Activated CD8-positive, alpha-beta memory T cell treated with anti-CD3 and anti-CD28 coated beads for 4 hours (primary cell): ENCODE data around the gene ANP32B.
"Not testable (repeated sequence)": the region's sequence is repeated elsewhere in the genome, so short reads cannot be mapped to it uniquely, and the experiment has no call there.

Experiments used
- DNase-seq, 2 donors: peaks; one replicate each; pipeline ENCODE4 v3.0.0-alpha.2; 2020; ENCODE audit warnings: low read depth in 2 of 2

The ANP32B gene

DNA sequence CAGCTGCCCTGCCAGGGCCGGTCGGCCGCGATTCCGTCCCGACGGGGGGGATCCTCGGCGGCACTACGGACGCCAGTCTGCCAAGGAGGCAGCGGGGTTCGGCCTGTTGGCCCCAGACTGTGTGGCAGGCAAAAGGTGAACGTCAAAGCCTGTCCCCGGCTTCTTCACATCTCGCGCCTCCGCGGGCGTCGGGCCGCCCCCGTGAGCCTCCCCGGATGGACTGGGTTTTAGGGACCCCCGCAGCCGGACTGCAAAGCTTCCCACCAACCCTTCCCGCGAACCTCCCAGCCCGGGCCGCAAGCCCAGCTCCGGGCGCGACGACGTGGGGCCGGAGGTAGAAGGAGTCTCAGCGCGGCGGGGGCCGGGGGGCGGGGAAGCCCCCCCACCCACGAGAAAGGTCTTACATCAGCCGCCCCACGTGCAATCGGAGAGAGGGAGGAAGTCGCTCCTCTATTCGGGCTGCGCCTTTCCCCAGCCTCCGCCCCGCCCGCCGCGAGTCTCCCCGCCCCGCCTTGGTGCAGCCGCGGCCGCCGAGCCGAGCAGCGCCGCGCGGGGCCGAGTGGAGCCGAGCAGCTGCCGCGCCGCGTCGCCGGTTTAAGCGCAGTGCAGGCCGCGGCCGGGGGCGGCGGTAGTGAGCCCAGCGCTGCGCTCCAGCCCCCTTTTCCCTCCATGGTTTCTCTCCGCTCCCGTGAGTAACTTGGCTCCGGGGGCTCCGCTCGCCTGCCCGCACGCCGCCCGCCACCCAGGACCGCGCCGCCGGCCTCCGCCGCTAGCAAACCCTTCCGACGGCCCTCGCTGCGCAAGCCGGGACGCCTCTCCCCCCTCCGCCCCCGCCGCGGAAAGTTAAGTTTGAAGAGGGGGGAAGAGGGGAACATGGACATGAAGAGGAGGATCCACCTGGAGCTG lies at the start of gene ANP32B:
ANP32B (plus strand) TSS at position 659 of the 906 bp plus-strand sequence; CDS start at position 874, 215 bp downstream.
- peak; percentile 89 to 94 for DNase-seq

DNA sequence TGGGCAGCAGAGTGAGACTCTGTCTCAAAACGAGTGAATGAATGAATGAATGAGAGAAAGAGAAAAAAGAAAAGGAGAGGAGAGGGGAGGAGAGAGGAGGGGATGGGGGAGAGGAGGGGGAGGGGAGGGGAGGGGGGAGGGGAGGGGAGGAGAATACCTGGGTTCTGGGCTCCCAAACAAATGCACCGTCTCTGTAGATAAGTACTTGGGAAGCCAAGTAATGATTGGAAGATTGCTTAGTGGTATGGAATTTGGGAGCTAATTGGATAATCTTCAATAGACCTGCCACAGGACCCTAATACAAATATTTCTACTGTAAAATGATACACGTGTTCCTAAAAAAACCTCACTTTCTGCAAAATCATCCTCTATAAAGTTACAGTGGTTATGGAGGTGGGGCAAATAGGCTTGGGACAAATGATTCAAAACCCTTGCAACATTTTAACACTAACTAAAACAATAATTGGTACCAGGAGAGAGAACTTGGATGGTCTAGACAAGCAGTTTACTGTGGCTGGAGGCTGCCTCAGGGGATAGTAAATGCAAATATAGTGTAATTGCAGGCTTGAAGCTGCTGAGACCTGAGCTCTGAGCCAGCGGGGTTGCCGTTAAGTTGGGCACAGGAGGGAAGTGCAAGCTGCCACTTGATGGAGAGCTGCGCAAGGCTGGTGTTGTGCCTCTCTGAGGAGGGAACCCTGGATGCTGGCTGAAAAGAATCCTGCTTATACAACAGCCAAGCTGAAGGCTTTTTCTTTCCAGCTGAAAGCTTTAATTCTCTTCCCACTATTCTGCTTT lies 48.6 kb upstream of the ANP32B start:
- no peak for DNase-seq

DNA sequence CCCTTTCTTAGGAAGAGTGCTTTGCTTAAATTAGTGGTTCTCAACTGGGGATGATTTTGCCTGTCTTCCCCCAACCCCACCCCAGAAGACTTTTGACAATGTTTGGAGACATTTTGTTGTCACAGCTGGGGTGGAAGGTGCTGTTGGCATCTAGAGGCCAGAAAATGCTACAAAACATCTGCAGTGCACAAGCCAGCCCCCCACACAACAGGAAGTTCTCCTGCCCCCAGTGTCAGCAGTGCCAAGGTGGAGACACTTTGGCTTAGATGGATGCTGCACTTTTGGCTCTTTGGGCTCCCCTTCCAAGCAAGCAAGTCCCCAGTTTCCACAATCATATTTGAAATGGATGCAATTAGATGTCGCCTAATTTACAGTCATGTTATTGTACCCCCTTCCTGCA lies 47.9 kb upstream of the ANP32B start:
- DNase-seq = no peak

DNA sequence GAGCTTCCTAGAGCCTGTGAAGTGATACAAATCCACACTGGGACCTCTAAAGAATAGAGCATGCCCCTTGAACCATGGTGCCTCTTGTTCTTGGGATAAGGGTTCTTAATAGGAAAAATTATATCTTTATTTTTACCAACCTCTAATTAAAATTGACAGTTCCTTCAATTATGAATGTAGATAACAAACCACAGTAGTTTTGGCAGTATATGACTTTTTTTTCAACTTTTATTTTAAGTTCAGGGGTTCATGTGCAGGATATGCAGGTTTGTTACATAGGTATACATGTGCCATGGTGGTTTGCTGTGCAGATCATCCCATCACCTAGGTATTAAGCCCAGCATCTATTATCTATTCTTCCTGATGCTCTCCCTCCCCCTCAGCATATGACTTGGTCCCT lies 46.1 kb upstream of the ANP32B start:
- DNase-seq = no peak

DNA sequence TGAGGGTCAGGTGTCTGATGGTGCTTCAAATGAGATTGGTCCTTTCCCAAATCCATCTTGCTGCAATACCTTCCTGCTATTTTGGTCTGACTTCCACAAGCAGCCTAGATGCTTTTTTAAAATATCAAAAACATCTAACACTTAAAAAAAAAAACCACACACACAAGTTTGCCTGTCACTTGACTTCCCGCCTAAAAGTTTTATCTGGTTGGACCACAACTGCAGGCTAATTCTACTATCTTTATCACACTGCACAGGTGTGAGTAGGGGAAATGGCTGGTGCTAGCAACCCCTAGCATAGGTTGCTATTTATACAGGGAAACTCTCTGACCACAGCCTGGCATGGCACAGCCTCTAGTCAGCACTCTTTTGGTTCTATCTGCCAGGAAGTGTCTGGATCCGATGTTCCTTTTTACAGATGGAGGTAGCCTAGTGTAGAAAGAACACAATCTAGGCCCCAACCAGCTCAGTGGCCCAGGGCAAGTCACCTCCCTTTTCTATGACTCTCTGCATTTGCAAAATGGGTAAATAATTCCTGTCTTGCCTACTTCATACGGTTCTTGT lies 45.0 kb upstream of the ANP32B start, which contains the start of gene HEMGN:
HEMGN (minus strand) TSS at position 92 of the 564 bp plus-strand sequence; CDS start at position 56, 36 bp downstream.
- DNase-seq = no peak

DNA sequence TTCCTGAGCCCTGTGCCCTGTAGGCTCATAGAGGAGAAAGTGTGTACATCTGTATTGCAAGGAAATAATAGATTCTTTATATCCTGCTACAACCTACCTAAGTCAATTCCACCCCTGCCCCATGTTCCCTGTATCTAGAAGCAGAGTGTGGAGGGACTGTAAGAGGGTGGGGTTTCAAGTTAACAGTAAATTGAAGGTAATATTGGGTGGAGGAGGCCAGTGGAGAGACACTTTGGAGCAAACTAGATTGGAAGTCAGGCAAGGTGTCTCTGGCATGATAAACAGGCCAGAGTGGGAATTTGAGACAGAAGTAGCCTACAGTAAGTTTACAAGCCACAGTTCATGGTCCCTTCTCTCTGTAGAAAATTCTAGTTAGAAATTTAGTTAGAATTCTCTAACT lies 42.9 kb upstream of the ANP32B start:
- DNase-seq = no peak

DNA sequence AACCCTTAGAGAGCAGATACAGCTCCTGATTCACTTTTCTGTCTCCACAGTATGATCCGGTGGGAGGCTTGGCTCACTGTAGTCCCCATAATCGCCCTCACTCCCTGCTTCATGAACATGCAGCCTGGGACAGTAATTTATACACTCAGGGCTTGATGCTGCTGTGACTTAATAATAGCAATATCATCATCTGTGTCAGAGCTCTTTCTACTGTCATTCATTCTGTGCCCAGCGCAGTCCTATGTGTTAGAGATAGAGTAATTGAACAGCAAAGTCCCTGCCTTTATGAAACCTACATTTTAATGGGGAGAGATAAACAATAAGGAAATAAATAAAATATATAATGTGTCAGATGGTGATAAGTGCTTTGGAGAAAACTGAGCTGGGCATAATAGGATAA lies 42.4 kb upstream of the ANP32B start:
- DNase-seq = no peak

DNA sequence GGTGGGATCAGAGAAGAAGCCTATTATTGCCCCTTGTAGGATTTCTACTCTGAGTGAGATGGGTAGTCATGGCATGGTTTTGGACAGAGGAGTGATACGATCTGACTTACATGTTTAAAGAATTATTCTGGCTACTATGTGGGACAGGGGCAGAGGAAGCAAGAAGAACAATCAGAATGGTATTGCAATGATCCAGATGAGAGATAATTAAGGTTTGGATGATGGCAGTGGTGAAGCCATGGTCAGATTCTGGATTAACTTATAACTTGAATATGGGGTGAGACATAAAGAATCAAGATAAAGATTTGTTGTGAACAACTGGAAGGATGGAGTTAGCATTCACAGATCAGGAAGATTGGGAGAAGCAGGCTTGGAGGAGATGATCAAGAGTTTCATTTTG lies 41.8 kb upstream of the ANP32B start:
- DNase-seq = no peak

DNA sequence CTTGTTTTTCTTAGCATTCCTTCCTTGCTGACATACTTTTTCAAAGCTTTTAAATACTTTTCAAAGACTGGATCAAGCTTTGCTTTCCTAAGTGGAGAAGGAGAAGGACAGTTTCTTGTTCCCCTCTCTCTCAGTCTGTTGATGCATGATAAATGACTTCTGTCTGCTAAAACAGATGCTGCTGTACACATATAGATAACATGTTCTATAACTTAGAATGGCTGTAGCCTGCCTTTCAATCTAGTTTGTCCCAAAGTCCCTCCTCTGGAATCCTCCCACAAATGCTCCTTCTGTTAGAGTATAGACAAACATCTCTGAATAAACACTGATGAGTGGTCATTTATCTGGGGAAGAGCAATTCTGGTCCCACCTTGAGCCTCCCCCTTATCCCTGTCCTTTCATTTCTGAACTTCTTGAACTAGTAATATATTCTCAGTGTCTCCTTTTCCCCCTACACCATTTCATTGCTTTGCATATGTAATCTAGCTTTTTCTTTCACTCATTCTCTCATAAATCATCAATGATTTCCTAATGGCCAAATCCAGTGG lies 39.8 kb upstream of the ANP32B start:
- DNase-seq = no peak

DNA sequence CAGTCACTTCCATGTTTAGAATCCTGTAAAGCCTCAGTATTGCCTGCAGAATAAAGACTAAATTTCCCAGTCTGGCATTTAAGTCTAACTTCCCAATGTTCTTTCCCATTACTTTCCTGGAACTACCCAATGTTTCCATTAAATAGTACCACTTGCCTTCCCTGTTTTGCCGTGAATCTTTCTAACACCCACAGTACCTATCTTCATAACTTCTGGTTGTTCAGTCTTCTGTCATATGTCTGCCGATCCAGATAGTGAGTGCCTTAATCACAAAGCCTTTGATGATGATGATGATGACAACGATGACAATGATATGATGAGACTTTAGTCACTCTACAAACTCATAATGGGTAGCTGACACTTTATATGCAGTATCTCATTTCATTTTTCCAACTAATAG lies 38.5 kb upstream of the ANP32B start:
- DNase-seq = no peak

DNA sequence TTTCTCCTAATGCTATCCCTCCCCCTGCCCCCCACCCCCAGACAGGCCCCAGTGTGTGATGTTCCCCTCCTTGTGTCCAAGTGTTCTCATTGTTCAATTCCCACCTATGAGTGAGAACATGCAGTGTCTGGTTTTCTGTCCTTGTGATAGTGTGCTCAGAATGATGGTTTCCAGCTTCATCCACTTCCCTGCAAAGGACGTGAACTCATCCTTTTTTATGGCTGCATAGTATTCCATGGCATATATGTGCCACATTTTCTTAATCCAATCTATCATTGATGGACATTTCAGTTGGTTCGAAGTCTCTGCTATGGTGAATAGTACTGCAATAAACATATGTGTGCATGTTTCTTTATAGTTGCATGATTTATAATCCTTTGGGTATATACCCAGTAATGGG lies 37.7 kb upstream of the ANP32B start:
- DNase-seq = not testable (repeated sequence)

DNA sequence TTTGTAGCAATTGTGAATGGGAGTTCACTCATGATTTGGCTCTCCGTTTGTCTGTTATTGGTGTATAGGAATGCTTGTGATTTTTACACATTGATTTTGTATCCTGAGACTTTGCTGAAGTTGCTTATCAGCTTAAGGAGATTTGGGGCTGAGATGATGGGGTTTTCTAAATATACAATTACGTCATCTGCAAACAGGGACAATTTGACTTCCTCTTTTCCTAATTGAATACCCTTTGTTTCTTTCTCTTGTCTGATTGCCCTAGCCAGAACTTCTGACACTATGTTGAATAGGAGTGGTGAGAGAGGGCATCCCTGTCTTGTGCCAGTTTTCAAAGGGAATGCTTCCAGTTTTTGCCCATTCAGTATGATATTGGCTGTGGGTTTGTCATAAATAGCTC lies 36.0 kb upstream of the ANP32B start:
- not testable (repeated sequence) for DNase-seq

DNA sequence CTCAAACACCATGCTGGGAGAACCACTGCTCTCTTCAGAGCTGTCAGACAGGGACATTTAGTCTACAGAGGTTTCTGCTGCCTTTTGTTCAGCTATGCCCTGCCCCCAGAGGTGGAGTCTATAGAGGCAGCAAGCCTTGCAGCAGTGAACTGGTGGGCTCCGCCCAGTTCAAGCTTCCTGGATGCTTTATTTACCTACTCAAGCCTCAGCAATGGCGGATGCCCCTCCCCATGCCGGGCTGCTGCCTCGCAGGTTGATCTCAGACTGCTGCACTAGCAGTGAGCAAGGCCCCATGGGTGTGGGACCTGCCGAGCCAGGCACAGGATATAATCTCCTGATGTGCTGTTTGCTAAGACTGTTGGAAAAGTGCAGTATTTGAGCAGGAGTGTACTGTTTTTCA lies 32.3 kb upstream of the ANP32B start:
- not testable (repeated sequence) for DNase-seq

DNA sequence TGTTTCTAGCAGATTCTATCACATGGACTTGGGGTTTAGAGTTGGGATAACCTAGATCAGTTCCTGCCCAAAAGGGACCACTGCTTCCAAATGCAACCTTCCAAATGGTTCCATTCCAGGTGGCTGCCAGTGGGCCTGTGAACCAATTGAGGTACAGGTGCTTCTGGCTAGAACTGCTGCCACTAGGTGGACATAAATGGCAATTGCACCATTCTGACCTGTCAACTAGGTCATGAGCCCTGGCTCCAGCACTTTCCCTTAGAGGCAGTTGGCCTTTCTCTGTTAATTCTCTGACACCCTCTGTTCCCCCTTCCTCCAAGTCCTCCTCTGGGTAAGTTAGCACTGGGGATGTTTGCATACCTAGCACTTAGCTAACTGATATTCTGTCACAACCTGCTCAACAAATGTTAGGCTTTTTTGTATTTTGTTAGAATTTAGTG lies 28.6 kb upstream of the ANP32B start:
- peak in 1 of 2 donors; percentile 28 for DNase-seq

DNA sequence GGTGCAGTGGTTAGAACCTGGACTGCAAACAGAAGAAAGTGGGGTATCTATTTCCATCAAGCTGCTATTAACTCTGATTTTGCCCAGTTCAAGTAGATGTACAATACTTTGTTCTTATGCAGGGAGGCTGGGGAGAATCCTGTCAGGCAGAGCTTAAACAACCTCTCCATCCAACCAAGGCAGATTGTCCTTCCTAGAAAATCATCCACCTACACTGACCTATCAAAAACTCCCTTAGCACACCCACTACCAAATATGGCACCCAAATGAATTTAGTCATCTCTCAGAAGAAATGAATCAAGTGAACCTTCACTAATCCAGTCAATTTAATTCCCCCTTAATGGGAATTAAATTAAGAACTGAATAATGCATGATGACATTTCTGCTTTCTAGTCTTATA lies 26.8 kb upstream of the ANP32B start:
- no peak for DNase-seq

DNA sequence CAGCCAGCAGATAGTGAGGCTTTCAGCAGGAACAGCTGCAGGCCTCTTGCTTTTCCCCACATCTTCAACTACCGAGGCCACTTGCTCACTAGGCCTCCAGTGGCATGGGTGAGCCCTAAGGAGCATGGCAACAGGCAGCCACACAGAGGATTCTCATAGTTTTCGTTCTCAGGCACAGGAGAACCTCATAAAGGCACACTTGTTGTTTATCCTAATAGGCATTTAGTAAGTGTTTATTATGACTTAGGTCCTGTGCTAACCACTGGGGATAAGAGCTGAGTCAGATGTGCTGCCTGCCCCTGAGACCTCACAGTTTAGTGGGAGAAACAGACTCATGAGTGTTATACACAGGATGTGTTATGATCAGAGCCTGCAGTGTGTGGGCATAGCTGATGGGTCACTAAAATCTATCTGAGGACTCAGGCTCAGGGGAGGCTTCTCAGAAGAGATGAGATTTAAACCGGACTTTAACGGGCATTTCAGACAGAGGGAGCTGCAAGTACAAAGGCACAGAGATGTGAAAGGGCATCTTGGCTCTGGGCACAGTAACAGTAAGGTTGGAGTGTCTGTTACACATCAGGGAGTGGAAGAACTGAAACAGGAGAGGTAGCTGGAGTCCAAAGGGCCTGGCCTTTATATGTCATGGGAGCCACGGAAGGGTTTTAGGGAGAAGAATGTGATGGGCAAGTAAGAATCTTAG lies 24.2 kb upstream of the ANP32B start:
- no peak for DNase-seq

DNA sequence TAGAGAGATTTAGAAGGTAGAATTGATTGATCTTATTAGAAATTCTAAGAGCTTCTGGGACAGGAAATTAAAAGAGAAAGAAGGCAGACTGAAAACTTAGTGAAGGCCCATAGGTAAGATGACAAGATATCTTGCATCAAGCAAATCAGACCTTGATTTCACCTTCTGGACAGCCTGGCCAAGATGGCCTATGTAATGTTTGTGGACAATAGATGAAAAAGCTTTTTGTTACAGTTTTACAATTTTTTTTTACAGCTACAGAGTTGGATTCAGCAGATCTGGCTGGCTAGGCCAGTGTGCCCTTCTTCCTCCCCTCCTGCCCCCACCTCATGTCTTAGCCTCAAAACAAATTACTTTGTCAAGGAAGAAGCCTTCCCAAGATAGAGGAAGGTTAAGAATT lies 23.6 kb upstream of the ANP32B start:
- no peak for DNase-seq

DNA sequence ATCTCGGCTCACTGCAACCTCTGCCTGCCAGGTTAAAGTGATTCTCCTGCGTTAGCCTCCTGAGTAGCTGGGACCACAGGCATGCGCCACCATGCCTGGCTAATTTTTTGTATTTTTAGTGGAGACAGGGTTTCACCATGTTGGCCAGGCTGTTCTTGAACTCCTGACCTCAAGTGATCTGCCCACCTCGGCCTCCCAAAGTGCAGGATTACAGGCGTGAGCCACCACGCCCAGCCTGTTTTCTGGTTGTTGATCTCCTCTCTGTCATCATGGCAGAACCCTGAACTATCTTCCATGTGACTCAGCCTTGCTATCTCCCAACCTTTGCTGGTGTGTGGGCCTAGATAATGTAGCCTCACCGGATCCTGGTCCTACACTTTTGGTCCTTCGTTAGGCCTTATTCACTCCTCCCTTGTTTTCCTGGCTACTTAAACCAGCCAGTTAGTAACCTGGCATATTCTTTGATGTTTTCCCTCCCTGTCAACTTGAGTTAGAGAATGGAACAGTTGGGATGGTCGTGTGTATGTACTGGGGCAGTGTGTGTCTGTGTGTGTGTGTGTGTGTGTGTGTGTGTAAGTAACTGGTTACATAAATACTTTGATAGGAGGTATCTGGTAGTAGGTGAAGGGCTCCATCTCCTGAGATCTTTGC lies 22.3 kb upstream of the ANP32B start:
- not testable (repeated sequence) for DNase-seq

DNA sequence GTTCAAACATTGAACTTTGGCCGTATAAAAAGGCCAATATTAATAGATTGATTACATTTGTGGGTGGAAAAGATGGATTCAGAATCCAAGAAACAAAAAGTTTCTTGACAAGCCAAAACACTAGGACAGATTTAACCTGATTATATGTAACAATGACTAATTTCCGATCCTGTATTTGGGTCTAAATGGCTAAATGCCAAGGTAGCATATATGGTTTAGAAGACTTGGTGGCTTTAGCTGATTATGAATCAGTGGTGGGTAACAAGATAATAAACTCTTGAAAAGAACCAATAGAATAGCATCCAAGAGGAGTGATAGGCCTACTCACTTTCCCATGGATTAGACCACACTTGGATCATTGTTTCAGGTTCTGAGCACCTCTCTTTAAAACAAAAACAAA lies 21.8 kb upstream of the ANP32B start:
- DNase-seq = no peak

DNA sequence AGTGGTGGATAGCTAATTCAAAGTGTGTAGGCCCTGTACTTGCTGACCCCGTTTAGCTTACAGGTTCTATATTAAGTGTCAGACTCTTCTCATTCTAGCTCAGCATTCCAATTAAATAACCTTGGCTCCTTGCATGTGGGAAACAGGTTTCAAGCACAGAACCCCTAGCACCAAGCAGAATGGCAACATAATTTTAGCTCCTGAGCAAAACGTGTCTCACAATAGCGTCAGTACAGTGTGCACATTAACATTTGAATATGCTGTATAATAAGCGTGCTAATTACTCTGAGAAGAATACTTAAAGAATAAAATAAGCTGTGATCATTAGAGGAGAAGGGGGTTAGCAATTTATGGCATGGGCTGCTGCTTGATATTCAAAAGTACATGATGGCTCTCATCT lies 21.0 kb upstream of the ANP32B start:
- no peak for DNase-seq

DNA sequence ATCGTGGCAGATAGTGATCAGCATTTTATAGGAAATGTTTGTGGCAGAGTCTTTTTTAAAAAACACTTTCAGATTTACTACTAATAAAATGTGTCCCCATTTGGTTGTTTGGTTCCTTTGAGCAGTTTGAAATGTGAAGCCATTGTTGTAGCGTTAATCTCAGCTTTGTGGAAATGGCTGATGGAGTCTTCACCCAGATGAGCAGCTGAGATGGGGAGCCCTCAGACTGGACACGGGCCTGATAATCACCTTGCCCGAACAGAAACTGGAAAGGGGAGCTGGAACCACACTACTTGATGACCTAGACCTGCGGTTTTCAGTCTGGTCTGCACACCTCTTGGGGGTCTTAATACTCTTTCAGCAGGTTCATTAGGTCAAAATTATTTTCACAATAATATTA lies 20.6 kb upstream of the ANP32B start:
- no peak for DNase-seq
